ENCODE results near the gene AFF4. TPM values are rescaled to one million over a fixed set of nuclear protein-coding genes. Genes with fewer than 3 reads are reported as not detected.

The AFF4 gene
- total and polyA plus RNA-seq, 10 of the 15 experiments (the other 5 are each of a cell fraction or from before 2014, with no cell fraction given), result 1.1 to 20.2 (median 10.4) TPM

GRCh38 chr5:132873119-132873929 is 90.1 kb downstream of the AFF4 start, which contains the start of gene LEAP2:
TSS of gene LEAP2 (plus strand) at chr5:132873668. CDS start at chr5:132873695, 27 bp downstream.
- ChIA-PET SMC1A (ENCODE audit: uncharacterized antibody, unreplicated experiment) (interaction anchor here (1.0 to 2.6 kb wide), 3 partner anchors 10 to 13 kb away, joined by 3 to 10 read pairs (median 7); no protein-coding TSS in a partner anchor), CTCF (interaction anchor here (0.8 to 2.1 kb wide), 5 partner anchors 9 to 12 kb away, joined by 3 to 8 read pairs (median 3); no protein-coding TSS in a partner anchor), RAD21 (ENCODE audit: unreplicated experiment) (no interaction called here), POLR2A (interaction anchor here (0.5 to 0.9 kb wide), 3 partner anchors 9 to 243 kb away, joined by 4 to 12 read pairs (median 4); no protein-coding TSS in a partner anchor)
- no peaks in the 10 kb centered on the region for H4K20me1 ChIP-seq (ENCODE audit: control insufficient read depth, insufficient read depth)
- BruUV-seq (replicated peaks), result no TSS peak
- no peak within 1 kb of the TSS for H2AFZ ChIP-seq (ENCODE audit: control insufficient read depth, low read depth, low read length)
- H3K79me2 ChIP-seq (ENCODE audit: control insufficient read depth, insufficient read depth, low read length), result no peaks in the 10 kb centered on the region
- no peaks in the 10 kb centered on the region for H3K9me3 ChIP-seq (replicated peaks; ENCODE audit: control insufficient read depth, insufficient read depth, low read length)
- TF ChIP-seq IKZF2 (IDR thresholded peaks at IDR 0.05), result no peak
- TF ChIP-seq POU2F2 (IDR thresholded peaks at IDR 0.05; ENCODE audit: borderline replicate concordance, low read depth, low read length), result no peak
- TF ChIP-seq YY1 (IDR thresholded peaks at IDR 0.05; ENCODE audit: low read depth, low read length), result no peak
- TF ChIP-seq NR2C1 (IDR thresholded peaks at IDR 0.05), result no peak
- in situ Hi-C loops (cut with MboI), result no loop called here
- no peak for DNase-seq (ENCODE audit: low read depth, low spot score)
- ATAC-seq, result no peak
- no peak for FAIRE-seq
- H3K4me2 ChIP-seq (ENCODE audit: control insufficient read depth, insufficient read depth), result no peak within 1 kb of the TSS
- H3K4me3 ChIP-seq, result no peak within 1 kb of the TSS
- no peak within 1 kb of the TSS for H3K27ac ChIP-seq (ENCODE audit: control insufficient read depth, insufficient read depth)
- 91% methylated on average over 6 of the region's 6 CpGs for WGBS (ENCODE audit: insufficient coverage, insufficient replicate concordance, low lambda C conversion rate, missing lambda C conversion rate)
- no peaks in the 10 kb centered on the region for H3K4me1 ChIP-seq (ENCODE audit: control insufficient read depth, insufficient read depth, low read length)
- H3K9ac ChIP-seq (ENCODE audit: control insufficient read depth, insufficient read depth, low read length), result no peak within 1 kb of the TSS
- intact Hi-C loops (cut with micrococcal nuclease; ENCODE audit: unreplicated experiment), result no loop called here
- H3K36me3 ChIP-seq (ENCODE audit: control insufficient read depth in 2 of 2, insufficient read depth in 2 of 2, low read length in 1 of 2), result peaks cover 3 to 12% of the 10 kb centered on the region in 2 experiments
- H3K27me3 ChIP-seq (replicated peaks in 1 of 2; ENCODE audit: control insufficient read depth in 2 of 2, insufficient read depth in 2 of 2, low read length in 1 of 2), result no peaks in the 10 kb centered on the region

- RAD21 ChIA-PET (ENCODE audit: unreplicated experiment), result no interaction called here
- Histone ChIP-seq H3K27me3 (replicated peaks in 1 of 2; ENCODE audit: control insufficient read depth in 2 of 2, insufficient read depth in 2 of 2, low read length in 1 of 2) (no peaks in the 10 kb centered on the region), H3K27ac (ENCODE audit: control insufficient read depth, insufficient read depth) (no peak overlapping the region), H3K4me1 (ENCODE audit: control insufficient read depth, insufficient read depth, low read length) (no peaks in the 10 kb centered on the region), H3K4me2 (ENCODE audit: control insufficient read depth, insufficient read depth) (no peak overlapping the region), H4K20me1 (ENCODE audit: control insufficient read depth, insufficient read depth) (no peaks in the 10 kb centered on the region), H2AFZ (ENCODE audit: control insufficient read depth, low read depth, low read length) (no peak overlapping the region), H3K9ac (ENCODE audit: control insufficient read depth, insufficient read depth, low read length) (no peak overlapping the region), H3K9me3 (replicated peaks; ENCODE audit: control insufficient read depth, insufficient read depth, low read length) (no peaks in the 10 kb centered on the region), H3K4me3 (no peak overlapping the region), H3K79me2 (ENCODE audit: control insufficient read depth, insufficient read depth, low read length) (peaks cover 2% of the 10 kb centered on the region), H3K36me3 (ENCODE audit: control insufficient read depth in 2 of 2, insufficient read depth in 2 of 2, low read length in 1 of 2) (peaks cover 3 to 18% of the 10 kb centered on the region in 2 experiments)
- DNase-seq (ENCODE audit: low read depth, low spot score) (no peak), ATAC-seq (no peak), FAIRE-seq (no peak)
- 100% methylated on average over 1 of the region's 1 CpG for WGBS (ENCODE audit: insufficient coverage, insufficient replicate concordance, low lambda C conversion rate, missing lambda C conversion rate)
- CTCF ChIA-PET, result interaction anchor here (0.8 to 1.5 kb wide), 3 partner anchors 11 to 12 kb away, joined by 3 to 8 read pairs (median 3); no protein-coding TSS in a partner anchor
- no TSS peak for BruUV-seq (replicated peaks)
- POLR2A ChIA-PET, result interaction anchor here (0.5 to 0.9 kb wide), 3 partner anchors 10 to 243 kb away, joined by 4 to 12 read pairs (median 4); no protein-coding TSS in a partner anchor
- intact Hi-C loops (cut with micrococcal nuclease; ENCODE audit: unreplicated experiment), result no loop called here
- SMC1A ChIA-PET (ENCODE audit: uncharacterized antibody, unreplicated experiment), result interaction anchor here (1.0 to 2.6 kb wide), 2 partner anchors 10 to 12 kb away, joined by 7 to 10 read pairs; no protein-coding TSS in a partner anchor
- TF ChIP-seq KLF5 (IDR thresholded peaks at IDR 0.05; ENCODE audit: partially characterized antibody) (no peak), FOS (IDR thresholded peaks at IDR 0.05; ENCODE audit: borderline replicate concordance, extremely low read depth, insufficient read length) (no peak), EZH2 (IDR thresholded peaks at IDR 0.05; ENCODE audit: borderline replicate concordance, control insufficient read depth, low read depth, low read length) (no peak), EGR1 (IDR thresholded peaks at IDR 0.05; ENCODE audit: borderline replicate concordance in 1 of 2, low read depth in 2 of 2, low read length in 2 of 2) (no peak), ZBED1 (IDR thresholded peaks at IDR 0.05; ENCODE audit: borderline replicate concordance) (no peak), PKNOX1 (IDR thresholded peaks at IDR 0.05) (no peak)
- in situ Hi-C loops (cut with MboI), result no loop called here
Observed at GRCh38 chr5:132872788-132873118, 90.7 kb downstream of the AFF4 start.
